Breast epithelium (tissue), 3 donors: ENCODE measurements around the gene ANGPT4.

ENCODE experiments used
- POLR2A ChIP-seq: fragments of 450-650 bp; IDR thresholded peaks from one replicate; pipeline ENCODE4 v1.6.1; 2016; ENCODE audit warnings: antibody characterized with exemption, mild to moderate bottlenecking, moderate library complexity
- POLR2AphosphoS5 ChIP-seq, 3 donors: sonication (generic); formaldehyde crosslinking; IDR thresholded peaks; one replicate each; pipeline ENCODE4 v1.6.1; 2017; ENCODE audit warnings: antibody characterized with exemption in 3 of 3

GRCh38 chr20:926670-927069 lies 10.5 kb upstream of the ANGPT4 start:
- TF ChIP-seq POLR2A (no peak), POLR2AphosphoS5 (IDR thresholded peaks at IDR 0.05) (no peak)
